Gastrocnemius medialis (tissue), 4 donors: ENCODE results near the gene RAB33A. TPM values are rescaled to one million over a fixed set of nuclear protein-coding genes. Genes with fewer than 3 reads are reported as not detected.

Experiments
- ATAC-seq, 2 donors: fragments of 150-250 bp; one replicate each; pipeline ENCODE4 v1.9.1; 2016
- DNase-seq, 2 donors: peaks; one replicate each; pipeline ENCODE4 v3.0.0-alpha.2; 2019
- H3K27ac ChIP-seq, 4 donors: fragments of 200-600 bp; sonication (generic); 1 replicate in 1 of 4; 2 replicates in 3 of 4; pipeline ENCODE4 v1.5.1; 2016 to 2018; ENCODE audit warnings: mild to moderate bottlenecking in 2 of 4, moderate library complexity in 1 of 4
- H3K27me3 ChIP-seq, 3 donors: fragments of 200-600 bp; sonication (generic) in 2 of 3; 1 replicate in 1 of 3; 2 replicates in 2 of 3; pipeline versions ENCODE4 v1.5.1 to v1.6.0; 2016 to 2019; ENCODE audit warnings: mild to moderate bottlenecking in 1 of 3, moderate library complexity in 1 of 3
- H3K36me3 ChIP-seq, 2 donors: fragments of 200-600 bp; sonication (generic) in 1 of 2; one replicate each; pipeline ENCODE4 v1.5.1; 2017 to 2018
- H3K4me1 ChIP-seq, 2 donors: fragments of 200-600 bp; sonication (generic) in 1 of 2; one replicate each; pipeline ENCODE4 v1.5.1; 2016 to 2017; ENCODE audit warnings: mild to moderate bottlenecking in 2 of 2
- H3K4me3 ChIP-seq, 4 donors: fragments of 200-600 bp; sonication (generic) in 3 of 4; 1 replicate in 1 of 4; 2 replicates in 3 of 4; pipeline ENCODE4 v1.5.1; 2016 to 2019; ENCODE audit warnings: mild to moderate bottlenecking in 2 of 4
- H3K9me3 ChIP-seq, 3 donors: fragments of 200-600 bp; sonication (generic) in 2 of 3; 1 replicate in 1 of 3; 2 replicates in 2 of 3; pipeline ENCODE4 v1.5.1; 2016 to 2019
- POLR2A ChIP-seq, 2 donors: fragments of 450-650 bp; IDR thresholded peaks; one replicate each; pipeline ENCODE4 v1.6.1; 2017; ENCODE audit warnings: antibody characterized with exemption in 2 of 2, mild to moderate bottlenecking in 2 of 2, moderate library complexity in 2 of 2
- in situ Hi-C, 4 donors: fragments of 200-750 bp; cut with MboI; loops; one replicate each; pipeline versions ENCODE4 v1.15.0 to v1.8.0; 2017; ENCODE audit warnings: low sequenced_read_pairs in 4 of 4
- intact Hi-C: fragments of 100-400 bp; cut with DNase I; formaldehyde crosslinking; loops from one replicate; pipeline ENCODE4 v1.15.1; 2023; ENCODE audit warnings: low total_unique reads
- total RNA-seq, 4 donors: library from RNA; depleted of rRNA; stranded (reverse); fragments of >200 nt; gene quantifications; one replicate each; pipeline versions ENCODE4 v1.1.0 to v1.2.3, GENCODE V29; 2016
- TF ChIP-seq, protein P1 (sequence below), 5 experiments: fragments of 450-650 bp in 3 of 5; fragments of 200-600 bp in 2 of 5; sonication (generic) in 2 of 5; IDR thresholded peaks in 4 of 5; conservative IDR thresholded peaks in 1 of 5; 1 replicate in 4 of 5; 2 replicates in 1 of 5; pipeline ENCODE4 v1.5.1; 2016 to 2019; ENCODE audit warnings: antibody characterized with exemption in 5 of 5, mild to moderate bottlenecking in 3 of 5, moderate library complexity in 3 of 5

RAB33A gene
- total RNA-seq, 4 donors from 2014 or later: not detected

DNA sequence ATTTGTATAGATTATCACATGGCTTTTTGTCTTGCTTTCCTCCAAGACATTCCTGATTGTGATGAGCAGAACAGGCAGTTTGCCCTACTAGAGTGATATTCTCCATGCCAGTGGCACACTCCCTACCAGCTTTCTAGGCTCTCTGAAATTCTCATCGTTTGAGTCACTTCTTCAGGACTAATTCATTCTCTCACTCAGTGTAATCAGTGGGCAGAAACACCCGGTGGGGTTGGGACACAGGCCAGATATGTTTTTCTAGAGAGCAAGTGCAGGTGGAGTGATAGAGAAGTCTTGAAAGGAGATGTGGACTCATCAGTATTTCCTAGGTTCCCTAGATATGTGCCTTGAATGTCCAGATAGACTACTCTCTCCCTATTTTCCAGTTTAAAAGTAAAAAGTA lies 13.1 kb downstream of the RAB33A start:
- no peak overlapping the region for H3K27ac ChIP-seq
- TF ChIP-seq, protein P1, sequence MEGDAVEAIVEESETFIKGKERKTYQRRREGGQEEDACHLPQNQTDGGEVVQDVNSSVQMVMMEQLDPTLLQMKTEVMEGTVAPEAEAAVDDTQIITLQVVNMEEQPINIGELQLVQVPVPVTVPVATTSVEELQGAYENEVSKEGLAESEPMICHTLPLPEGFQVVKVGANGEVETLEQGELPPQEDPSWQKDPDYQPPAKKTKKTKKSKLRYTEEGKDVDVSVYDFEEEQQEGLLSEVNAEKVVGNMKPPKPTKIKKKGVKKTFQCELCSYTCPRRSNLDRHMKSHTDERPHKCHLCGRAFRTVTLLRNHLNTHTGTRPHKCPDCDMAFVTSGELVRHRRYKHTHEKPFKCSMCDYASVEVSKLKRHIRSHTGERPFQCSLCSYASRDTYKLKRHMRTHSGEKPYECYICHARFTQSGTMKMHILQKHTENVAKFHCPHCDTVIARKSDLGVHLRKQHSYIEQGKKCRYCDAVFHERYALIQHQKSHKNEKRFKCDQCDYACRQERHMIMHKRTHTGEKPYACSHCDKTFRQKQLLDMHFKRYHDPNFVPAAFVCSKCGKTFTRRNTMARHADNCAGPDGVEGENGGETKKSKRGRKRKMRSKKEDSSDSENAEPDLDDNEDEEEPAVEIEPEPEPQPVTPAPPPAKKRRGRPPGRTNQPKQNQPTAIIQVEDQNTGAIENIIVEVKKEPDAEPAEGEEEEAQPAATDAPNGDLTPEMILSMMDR (IDR thresholded peaks at IDR 0.05 in 4 of 5, conservative IDR thresholded peaks at IDR 0.05 in 1 of 5): no peak
- no peak for TF ChIP-seq POLR2A (IDR thresholded peaks at IDR 0.05)
- in situ Hi-C loops: loop anchor here in 1 of 4 donors (10.0 kb wide), 1 partner anchor 110 kb away; no protein-coding TSS in a partner anchor
- no peaks in the 10 kb centered on the region for H3K9me3 ChIP-seq
- ATAC-seq (no peak), DNase-seq (no peak)
- no peak overlapping the region for H3K4me3 ChIP-seq
- intact Hi-C loops: no loop called here
- H3K27me3 ChIP-seq: no peaks in the 10 kb centered on the region
- no peaks in the 10 kb centered on the region for H3K4me1 ChIP-seq
- H3K36me3 ChIP-seq: no peaks in the 10 kb centered on the region

DNA sequence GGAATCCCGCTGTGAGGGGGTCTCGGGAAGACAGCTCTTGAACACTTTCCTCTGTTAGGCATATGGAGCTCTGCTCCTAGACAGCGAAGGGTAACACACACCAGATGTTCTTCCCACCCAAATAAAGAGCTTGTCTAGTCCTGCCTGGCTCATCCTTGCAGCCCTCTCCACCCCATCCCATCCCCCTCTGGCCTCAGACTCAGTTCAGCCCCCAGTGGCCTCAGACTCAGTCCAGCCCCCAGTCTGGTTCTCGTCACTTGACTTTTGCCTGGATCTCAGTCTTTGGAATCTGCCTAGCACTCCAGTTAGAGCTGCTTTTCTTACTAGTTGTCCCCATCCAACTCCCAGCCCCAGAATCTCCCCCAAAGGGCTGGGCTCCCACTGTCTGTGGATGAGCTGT lies 14.9 kb downstream of the RAB33A start:
- ATAC-seq: no peak
- no peak overlapping the region for H3K4me3 ChIP-seq
- in situ Hi-C loops: loop anchor here in 1 of 4 donors (10.0 kb wide), 1 partner anchor 112 kb away; no protein-coding TSS in a partner anchor

DNA sequence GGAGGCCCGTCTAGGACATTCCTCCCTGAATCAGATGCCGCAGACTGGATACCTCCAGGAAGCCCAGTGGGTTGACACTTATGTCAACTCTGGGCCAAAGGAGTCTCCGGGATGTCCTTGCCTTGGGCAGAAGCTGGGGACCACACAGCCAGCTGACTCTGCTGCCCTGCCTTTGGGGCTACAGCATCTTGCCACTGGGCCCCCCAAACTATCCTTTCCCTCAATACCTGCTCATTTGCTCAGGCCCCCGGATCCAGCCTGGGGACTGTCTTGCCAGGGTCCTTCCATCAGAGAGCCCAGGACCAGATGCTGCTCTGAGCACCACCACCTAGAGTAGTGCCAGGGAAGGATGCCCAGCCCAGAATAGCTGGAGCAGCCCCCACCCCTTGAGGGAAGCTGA lies 19.0 kb downstream of the RAB33A start:
- Histone ChIP-seq H3K4me1 (no peaks in the 10 kb centered on the region), H3K27me3 (no peaks in the 10 kb centered on the region), H3K27ac (no peak overlapping the region), H3K9me3 (no peaks in the 10 kb centered on the region), H3K36me3 (no peaks in the 10 kb centered on the region), H3K4me3 (no peak overlapping the region)
- intact Hi-C loops (no loop called here), in situ Hi-C loops (loop anchor here in 3 of 4 donors (5.0 to 10.0 kb wide), 2 partner anchors 114 to 116 kb away; no protein-coding TSS in a partner anchor)
- DNase-seq (no peak), ATAC-seq (no peak)
- TF ChIP-seq POLR2A (IDR thresholded peaks at IDR 0.05): no peak
- TF ChIP-seq, protein P1 (IDR thresholded peaks at IDR 0.05 in 4 of 5, conservative IDR thresholded peaks at IDR 0.05 in 1 of 5): no peak

More for the DNA sequence above, 14.9 kb downstream of the RAB33A start:
- H3K27me3 ChIP-seq: no peaks in the 10 kb centered on the region
- no peak overlapping the region for H3K27ac ChIP-seq
- no peak for TF ChIP-seq POLR2A (IDR thresholded peaks at IDR 0.05)
- TF ChIP-seq, protein P1 (IDR thresholded peaks at IDR 0.05 in 4 of 5, conservative IDR thresholded peaks at IDR 0.05 in 1 of 5): no peak
- intact Hi-C loops: no loop called here
- no peaks in the 10 kb centered on the region for H3K36me3 ChIP-seq
- no peaks in the 10 kb centered on the region for H3K9me3 ChIP-seq
- H3K4me1 ChIP-seq: no peaks in the 10 kb centered on the region
- DNase-seq: no peak

DNA sequence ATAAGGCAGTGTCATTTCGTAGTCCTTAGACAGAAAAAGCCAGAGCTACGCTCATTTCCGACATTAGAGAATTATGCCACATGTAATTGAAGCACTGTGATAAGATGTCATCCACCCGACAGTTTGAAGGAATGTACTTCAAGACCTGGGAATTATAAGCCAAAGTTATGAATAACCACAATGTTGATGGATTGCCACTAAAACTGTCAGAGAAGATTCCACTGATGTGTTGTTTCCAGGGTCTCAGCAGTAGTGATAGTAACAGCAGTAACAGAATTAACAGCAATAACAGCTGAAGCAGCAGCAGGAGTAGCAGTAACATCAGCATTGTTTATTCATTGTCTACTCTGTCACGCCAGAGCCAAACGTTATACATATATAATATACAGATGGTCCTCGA lies 24.7 kb downstream of the RAB33A start:
- no peak overlapping the region for H3K4me3 ChIP-seq
- no peaks in the 10 kb centered on the region for H3K9me3 ChIP-seq
- TF ChIP-seq, protein P1 (IDR thresholded peaks at IDR 0.05 in 4 of 5, conservative IDR thresholded peaks at IDR 0.05 in 1 of 5): no peak
- no peak for TF ChIP-seq POLR2A (IDR thresholded peaks at IDR 0.05)
- intact Hi-C loops (no loop called here), in situ Hi-C loops (loop anchor here in 1 of 4 donors (10.0 kb wide), 1 partner anchor 122 kb away; no protein-coding TSS in a partner anchor)
- H3K27me3 ChIP-seq: no peaks in the 10 kb centered on the region
- no peak overlapping the region for H3K27ac ChIP-seq
- DNase-seq (no peak), ATAC-seq (no peak)
- H3K4me1 ChIP-seq: no peaks in the 10 kb centered on the region
- H3K36me3 ChIP-seq: no peaks in the 10 kb centered on the region

DNA sequence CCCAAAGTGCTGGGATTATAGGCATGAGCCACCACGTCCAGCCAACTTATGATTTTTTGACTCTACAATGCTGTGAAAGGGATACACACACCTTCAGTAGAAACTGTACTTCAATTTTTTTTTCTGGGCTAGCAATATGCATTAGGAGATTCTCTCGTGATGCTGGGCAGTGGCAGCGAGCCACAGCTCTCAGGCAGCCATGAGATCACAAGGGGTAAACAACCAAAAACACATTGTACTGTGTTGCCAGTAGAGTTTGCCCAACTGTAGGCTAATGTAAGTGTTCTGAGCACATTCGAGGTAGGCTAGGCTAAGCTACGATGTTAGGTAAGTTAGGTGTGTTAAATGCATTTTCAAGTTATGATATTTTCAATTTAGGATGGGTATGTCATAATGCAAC lies 25.7 kb downstream of the RAB33A start:
- ATAC-seq (no peak), DNase-seq (no peak)
- no peaks in the 10 kb centered on the region for H3K27me3 ChIP-seq
- TF ChIP-seq POLR2A (IDR thresholded peaks at IDR 0.05): no peak
- TF ChIP-seq, protein P1 (IDR thresholded peaks at IDR 0.05 in 4 of 5, conservative IDR thresholded peaks at IDR 0.05 in 1 of 5): no peak
- H3K36me3 ChIP-seq: no peaks in the 10 kb centered on the region
- in situ Hi-C loops (loop anchor here in 1 of 4 donors (10.0 kb wide), 1 partner anchor 123 kb away; no protein-coding TSS in a partner anchor), intact Hi-C loops (no loop called here)
- no peaks in the 10 kb centered on the region for H3K4me1 ChIP-seq
- no peak overlapping the region for H3K27ac ChIP-seq
- no peak overlapping the region for H3K4me3 ChIP-seq
- no peaks in the 10 kb centered on the region for H3K9me3 ChIP-seq
